ENCODE data around the gene TPP1.

The TPP1 gene

DNA sequence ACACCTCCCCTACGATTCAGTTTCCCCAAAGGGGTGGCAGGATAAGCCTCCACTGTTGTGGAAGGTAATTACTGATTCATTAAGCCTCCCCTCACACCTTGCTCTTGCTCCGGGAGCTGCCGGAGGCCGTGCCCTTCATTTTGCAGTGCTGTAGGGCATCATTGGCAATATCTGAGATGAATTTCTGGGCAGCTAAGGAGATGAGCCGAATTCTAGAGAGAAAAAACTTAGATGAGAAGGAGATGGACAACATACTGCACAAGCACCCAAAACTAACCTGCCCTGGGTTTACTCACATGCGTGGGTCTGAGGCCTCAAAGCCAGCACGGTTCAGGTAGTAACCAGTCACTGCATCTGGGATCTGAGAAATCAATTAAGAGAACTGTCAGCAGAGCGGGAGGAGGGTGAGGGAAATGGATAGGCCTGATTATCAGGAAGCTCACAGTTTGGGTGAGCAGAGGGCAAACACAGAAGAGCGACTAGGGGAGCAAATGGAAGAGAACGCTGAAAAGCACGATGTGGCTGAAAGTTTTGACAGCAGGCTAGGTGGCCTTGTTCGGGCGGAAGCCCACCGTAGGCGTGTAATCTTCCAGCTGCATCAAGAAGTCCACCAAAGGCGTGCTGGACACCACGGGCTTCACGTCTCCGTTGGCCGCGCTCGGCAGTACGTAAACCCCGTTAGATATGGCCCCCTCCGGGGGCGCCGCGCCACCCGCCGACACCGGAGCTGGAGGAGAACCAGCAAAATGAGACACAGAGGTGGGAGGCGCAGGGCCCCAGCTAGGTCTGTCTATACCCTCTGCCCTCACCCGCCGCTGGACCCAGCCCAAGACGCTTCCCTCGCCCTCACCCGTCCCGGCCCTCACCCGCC, 7.9 kb downstream of the TPP1 start:
- no peak for DNase-seq (ENCODE audit: low read depth in 2 of 2)

DNA sequence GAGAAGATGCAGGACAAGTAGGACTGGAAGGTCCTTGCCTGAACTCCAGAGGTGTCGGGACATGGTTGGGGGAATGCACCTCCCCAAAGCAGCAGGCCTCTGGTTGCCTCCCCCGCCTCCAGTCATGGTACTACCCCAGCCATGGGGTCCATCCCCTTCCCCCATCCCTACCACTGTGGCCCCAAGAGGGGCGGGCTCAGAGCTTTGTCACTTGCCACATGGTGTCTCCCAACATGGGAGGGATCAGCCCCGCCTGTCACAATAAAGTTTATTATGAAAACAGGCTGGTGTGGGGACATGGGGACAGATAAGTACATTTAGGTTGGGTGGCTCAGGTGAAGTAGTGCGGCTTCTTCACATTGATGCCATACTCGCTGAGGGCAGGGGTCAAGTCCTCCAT, 8.6 kb downstream of the TPP1 start:
- no peak for DNase-seq (ENCODE audit: low read depth in 2 of 2)

DNA sequence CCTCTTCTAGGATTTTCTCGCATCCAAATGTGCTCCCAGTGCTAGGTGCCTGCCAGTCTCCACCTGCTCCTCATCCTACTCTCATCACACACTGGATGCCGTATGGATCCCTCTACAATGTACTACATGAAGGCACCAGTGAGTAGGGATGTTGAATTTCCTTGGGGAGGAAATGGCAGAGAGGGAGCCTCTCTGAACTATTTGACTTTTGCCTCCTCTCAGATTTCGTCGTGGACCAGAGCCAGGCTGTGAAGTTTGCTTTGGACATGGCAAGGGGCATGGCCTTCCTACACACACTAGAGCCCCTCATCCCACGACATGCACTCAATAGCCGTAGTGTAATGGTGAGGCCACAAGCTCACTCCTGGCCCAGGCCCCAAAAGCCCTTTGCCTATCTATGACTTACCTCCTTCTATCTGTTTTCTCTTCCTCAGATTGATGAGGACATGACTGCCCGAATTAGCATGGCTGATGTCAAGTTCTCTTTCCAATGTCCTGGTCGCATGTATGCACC, 9.7 kb downstream of the TPP1 start:
- DNase-seq (ENCODE audit: low read depth in 2 of 2): no peak

DNA sequence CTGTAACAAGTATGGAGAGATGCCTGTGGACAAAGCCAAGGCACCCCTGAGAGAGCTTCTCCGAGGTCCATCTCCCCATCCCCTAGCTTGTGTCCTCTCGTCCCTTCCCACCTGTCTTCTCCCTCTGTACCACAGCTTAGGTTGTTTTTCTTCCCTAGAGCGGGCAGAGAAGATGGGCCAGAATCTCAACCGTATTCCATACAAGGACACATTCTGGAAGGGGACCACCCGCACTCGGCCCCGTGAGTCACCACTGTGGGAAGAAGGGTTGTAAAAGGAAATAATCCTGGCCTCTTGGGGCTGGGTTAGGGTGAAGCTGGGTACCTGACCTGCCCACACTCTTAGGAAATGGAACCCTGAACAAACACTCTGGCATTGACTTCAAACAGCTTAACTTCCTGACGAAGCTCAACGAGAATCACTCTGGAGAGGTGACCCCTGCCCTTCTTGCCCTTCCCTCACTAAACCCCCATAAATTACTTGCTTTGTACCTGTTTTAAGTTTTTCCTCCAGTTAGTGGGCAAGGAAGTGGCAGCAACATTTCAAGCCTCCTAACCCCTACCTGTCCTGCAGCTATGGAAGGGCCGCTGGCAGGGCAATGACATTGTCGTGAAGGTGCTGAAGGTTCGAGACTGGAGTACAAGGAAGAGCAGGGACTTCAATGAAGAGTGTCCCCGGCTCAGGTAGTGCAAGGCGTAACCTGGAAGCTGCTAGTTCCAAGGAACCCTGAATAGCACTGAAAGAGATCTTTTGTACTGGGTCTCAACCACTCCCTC, 10.3 kb downstream of the TPP1 start:
- no peak for DNase-seq (ENCODE audit: low read depth in 2 of 2)

DNA sequence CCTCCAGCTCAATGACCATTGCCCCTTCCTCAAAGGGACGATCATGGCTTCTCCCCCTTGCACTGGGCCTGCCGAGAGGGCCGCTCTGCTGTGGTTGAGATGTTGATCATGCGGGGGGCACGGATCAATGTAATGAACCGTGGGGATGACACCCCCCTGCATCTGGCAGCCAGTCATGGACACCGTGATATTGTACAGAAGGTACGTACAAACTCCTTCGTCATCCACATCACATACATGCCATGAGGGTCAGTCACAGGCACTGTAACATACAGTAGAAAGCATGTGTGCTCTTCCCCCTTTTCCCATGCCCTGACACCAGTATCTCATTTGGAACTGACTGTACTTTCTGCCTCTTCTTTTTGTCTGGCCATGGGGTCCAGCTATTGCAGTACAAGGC, 11.2 kb downstream of the TPP1 start:
- DNase-seq (ENCODE audit: low read depth in 2 of 2): no peak

DNA sequence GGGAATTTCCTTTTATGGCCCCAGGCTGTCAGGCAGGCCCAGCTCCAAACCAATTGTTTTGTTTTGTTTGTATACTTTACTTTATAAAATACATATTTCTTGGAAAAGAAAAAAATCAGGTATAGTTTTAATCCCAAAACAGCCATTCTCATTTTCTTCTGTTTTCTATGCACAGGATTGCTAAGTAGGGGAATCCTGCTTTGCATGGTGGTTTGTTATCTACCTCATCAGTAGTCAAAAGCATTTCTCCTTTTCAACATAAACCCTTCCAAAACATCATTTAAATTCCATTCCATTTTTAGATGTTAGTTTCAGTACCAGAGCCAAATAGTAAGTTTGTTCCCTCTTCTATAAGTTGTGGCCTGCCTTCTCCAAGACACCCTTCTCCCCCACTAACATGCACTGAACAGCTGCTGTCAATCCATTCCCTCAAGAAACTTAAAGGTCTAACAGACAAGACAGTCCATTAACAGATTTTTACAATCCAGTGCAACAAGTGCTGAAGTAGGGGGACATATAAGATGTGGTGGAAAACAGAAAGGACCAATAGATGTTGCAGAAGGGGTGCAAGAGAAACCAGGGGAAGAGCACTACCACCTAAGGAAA, 11.9 kb downstream of the TPP1 start:
- no peak for DNase-seq (ENCODE audit: low read depth in 2 of 2)

DNA sequence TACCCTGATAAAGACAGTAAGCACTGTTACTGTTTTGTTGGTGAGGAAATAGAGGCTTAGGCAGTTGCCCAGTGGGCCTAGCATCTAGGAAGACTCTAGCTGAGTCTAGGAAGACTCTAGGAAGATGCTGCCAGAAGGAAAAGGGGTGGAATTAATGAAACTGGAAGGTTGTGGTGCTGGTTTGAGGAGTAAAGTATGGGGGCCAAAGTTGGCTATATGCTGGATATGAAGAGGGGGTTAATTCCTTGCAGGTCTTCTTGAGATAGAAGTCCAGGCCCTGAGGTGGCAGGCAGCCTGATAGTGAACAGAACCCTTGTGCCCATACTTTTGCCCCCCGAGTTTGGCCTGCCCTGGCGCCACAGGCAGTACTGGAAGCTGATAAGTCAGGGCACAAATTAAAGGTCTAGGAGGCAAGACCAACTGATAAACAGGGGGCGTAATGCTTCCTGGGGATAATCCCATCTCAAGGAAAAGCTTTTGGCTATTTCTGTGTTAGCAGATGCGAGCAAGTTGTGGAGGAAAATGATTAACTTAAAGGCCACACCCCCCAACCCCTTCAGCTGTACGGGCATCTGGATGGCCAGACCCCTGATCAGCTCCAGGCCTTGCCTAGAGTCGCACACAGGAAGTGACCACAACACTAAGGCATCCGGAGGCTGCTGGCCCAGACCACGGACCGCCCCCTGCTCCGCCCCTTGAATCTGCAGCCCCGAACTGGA, 12.6 kb downstream of the TPP1 start:
- DNase-seq (ENCODE audit: low read depth in 2 of 2): no peak

DNA sequence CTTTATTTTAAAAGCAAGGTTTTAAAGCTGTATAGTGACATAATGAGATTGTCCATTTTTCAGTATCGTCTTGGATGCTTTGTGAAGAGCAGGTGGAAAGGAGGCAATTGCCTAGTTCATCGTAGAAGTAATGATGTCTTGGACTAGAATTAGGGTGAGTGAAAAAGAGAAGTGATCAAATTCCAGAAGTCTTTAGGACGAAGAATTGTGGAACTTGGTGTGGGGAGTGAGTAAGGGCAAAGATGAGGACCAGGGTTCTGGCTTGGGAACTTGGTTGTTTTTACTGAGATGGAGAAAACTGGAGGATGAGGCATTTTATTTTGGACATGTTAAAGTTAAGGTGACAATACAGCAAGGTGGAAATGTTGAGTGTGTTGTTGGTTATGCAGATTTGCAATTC, 14.4 kb downstream of the TPP1 start:
- DNase-seq (ENCODE audit: low read depth in 2 of 2): no peak

DNA sequence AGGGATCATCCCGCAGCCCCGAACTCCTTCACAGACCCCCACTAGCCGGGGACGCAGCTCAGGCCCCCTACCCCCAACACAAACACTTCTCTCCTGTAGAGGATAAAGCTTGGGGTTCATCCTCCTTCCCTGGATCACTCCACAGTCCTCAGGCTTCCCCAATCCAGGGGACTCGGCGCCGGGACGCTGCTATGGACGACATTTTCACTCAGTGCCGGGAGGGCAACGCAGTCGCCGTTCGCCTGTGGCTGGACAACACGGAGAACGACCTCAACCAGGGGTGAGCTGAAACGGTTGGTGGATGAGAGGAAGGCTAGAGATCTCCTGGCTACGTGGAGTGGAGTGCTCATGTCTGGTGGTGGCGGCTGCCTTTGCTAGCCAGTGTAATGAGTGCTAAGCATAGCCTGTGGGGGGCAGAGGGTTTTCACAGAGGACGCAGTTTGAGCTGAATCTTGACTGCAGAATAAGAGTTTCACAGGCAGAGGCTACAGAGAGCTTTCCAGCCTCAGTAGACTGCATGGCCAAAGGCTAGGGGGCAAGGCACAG, 15.1 kb downstream of the TPP1 start:
- no peak for DNase-seq (ENCODE audit: low read depth in 2 of 2)

DNA sequence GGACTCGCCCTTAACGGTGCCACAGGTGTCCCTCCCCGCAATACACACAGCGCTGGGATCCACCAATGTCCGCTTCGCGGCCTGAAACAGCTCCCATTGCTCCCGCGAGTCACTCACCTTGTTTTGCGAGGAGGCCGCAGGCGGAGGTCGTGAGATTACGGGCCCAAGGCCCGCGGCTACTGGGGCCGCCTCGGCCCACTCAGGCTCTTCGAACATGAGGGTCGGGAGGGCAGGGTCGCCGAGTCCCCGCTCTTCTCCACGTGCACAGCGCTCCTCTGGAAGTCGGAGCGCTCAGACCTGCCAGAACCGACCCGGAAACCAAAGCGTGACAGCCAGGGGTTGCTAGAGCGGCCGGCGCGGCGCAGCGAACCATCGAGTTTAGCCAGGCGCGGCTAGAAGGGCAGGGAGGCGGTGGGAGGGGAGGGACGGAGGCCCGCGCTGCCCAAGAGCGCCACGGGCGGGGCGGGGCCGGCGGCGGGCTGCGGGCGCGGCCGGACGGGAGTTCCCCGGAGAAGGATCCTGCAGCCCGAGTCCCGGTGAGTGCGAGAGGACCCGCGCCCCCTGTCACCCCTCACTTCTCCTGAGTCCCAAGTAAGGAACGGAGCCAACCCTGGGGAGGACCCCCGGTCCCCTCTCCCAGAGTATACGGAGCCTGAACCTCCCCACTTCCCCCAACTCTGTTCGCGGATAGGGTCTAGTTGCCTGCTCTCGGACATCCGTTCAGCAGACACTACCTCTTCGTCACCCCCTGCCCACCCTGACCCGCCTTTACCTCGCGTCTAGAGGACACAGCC, 15.7 kb downstream of the TPP1 start, which contains the start of the genes ILK and RRP8:
TSS of gene ILK (plus strand) at position 488 of the 794 bp plus-strand sequence. CDS start 498 bp downstream, outside the sequence.
TSS of gene RRP8 (minus strand) at position 330 of the 794 bp plus-strand sequence. CDS start at position 216, 114 bp downstream.
- DNase-seq (ENCODE audit: low read depth in 2 of 2): peak; percentile 70 to 72

DNA sequence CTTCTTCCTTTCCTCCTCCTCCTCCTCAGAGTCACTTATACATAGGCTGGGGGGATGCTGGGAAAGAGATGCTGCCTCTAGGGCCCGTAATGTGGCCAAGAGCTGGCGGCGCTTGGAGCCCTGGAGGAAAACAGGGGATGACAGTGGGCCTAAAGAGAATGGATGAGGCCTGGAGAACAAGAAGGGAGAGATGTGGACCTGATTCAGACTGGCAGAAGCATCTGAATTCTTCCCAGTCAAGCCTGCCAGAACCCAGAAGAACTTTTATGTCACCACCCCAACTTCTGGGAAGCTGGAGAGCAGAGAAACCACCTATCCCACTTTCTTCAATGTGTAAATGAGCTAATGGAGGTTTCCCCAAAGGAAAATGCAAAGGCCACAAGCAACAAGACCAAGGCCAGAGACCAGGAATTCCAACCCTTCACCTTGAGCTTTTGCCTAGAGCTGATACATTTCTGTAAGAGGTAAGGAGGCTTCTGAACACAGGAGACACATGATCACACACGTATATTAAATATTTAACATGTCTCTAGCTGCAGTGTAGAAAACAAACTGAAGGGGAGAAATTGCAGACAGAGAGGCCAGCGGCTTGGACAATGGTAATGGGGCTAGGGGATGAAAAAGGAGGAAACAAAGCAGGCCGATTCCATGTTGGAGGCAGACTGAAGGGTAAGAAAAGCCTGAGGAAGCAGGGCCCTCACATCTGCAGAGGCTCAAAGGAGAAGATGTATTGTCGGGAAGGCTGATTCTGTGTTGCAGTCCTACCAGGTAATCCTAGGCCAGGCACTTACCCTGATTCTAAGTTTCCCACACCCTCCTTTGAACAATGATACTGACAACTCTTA, 16.9 kb downstream of the TPP1 start:
- no peak for DNase-seq (ENCODE audit: low read depth in 2 of 2)

DNA sequence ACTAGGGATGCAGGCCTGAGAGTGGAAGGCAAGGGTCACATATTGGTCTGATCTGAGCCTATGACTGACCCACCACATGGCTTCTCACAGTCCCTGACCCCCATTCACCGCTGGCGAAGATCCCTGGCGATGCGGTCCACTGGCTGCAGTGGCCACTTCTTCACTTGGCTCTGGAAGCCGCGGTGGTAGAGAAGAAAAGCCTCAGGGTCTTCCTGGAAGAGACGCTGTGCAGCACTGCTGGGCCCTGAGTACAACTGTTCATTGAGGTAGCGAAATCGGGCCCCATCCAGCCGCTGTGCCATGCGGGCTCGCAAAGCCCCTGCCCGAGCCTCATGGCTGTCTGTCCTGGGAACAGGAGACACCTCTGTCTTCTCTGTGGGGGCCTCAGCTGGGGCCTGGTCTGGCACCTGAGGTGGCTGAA, 18.2 kb downstream of the TPP1 start:
- DNase-seq (ENCODE audit: low read depth in 2 of 2): no peak

DNA sequence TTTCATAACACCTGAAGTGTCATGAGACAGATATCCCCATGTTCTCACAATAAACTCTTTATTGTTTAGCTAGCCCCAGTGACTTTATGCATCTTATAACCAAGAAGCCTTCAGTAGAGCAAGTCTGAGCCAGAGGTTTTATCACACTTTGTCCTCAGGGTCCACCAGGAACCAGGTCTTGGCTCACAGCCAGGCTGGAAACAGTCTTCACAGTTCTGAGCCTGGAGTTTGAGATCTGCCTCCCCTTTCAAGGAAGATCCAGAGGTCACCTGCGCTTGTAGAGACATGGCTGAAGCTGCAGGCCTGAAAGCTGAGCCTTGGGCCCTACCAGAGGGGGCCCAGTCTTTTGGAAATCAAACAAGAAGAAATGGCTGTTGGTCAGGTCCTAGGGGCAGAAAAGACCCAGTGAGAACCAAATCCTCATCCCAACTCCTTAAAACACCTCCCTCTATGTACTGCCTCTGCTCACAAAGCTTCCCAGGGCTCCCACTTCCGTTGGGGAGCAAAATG, 19.3 kb downstream of the TPP1 start:
- DNase-seq (ENCODE audit: low read depth in 2 of 2): no peak

DNA sequence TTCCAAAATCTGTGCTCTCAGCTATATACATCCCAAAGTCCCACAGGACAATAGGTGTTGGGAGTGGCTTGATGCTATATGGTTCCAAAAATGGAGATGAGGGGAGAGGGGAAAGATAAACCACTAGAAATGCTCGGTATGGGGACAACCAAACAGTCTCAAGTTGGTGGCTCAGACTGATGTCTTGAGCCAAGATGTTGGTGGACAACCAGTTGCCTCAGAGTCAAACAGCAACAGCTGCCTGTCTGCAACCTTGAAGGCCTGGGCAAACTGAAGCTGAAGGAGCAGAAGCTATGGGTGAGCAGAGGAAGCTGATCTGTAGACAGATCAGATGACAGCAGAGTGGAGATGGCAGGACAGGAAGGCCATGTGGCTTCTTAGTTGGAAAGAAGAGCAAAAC, 19.8 kb downstream of the TPP1 start:
- no peak for DNase-seq (ENCODE audit: low read depth in 2 of 2)

DNA sequence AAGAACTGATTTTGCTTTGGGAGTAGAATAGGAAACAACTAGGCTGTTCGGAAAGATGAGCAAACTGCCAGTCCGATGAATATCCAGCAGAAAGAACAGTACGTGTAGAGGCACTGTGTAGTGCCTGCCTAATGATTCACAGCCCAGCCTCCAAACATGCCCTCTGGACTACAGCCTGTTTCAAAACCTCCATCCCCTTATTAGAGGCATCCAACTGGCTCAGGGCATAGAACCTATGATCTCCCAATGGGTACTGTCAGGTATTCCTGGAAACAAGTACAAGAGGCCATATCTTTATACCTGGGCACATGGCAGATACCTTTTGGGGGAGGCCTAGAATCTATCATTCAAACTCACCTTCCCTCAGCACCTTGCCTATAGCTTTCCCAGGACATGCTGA, 20.7 kb downstream of the TPP1 start:
- DNase-seq (ENCODE audit: low read depth in 2 of 2): no peak

DNA sequence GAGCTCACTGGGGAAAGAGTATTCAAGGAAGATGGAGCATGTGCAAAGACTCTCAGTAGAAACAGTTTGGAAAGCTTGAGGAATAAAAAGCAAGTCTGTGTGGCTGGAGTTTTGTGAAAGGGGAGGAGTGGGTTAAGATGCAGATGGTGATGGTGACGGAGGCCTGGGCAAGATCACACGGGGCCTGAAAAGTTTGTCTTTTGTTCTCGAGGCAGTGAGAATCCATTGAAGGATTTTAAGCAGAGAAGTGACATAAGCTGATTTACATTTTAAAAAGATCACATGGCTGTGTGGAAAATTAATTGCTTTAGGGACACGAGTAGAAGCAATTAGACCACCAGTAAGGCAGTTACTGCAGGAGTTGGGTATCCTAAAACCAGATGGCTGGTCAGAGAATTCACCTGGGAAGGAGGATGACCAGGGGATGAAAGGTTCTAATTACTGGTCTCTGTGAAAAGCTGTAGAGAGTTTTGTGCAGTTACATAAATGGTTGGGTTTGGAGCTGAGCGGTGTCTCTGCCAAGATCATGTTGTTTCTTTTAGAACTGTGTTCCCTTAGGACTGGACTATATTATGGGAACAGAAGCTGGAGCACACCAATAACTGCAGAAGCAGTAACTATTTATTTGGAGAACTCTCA, 22.9 kb downstream of the TPP1 start:
- no peak for DNase-seq (ENCODE audit: low read depth in 2 of 2)

DNA sequence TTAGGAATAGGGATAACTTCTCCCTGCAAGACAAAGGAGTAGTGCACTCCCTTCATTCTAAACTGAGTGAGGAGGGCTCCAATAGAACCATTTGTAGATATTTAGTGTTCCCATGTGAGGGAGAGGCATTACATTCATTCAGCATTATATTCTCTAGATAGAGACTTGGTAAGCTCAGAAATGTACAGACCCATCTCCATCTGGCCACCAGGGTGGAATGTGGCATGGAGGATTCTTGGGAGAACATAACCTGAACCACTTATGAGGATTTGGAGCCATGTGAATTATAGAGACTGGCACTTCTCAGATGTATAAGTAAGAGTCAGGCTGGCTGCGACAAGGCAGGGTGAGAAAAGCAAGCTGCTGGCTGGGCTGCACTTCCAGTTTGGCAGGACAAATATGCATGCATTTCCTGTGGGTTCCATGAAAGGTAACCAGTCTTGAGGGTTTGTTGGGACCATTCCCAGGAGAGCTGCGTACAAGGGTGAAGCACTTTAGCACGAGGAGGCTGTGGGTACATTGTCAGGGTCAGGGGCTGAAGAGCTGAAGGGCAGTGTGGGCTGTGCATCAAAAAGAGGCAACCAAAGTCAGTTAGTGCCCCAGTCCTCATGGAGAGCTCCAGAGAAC, 25.0 kb downstream of the TPP1 start:
- DNase-seq (ENCODE audit: low read depth in 2 of 2): no peak

DNA sequence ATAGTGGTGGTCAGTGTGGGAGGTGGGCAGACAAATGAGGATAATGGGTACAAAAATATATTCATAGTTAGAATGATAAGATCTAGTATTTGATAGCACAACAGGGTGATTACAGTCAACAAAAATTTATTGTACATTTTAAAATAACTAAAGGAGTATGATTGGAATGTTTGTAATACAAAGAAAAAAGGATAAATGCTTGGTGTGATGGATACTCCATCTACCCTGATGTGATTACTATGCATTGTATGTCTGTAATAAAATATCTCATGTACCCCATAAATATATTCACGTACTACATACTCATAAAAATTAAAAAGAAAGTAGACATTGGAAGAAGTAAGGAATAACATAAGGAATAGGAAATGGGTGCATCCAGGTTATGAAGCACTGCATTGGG, 31.2 kb downstream of the TPP1 start:
- no peak for DNase-seq (ENCODE audit: low read depth in 2 of 2)

Measured in activated CD8-positive, alpha-beta memory T cell treated with anti-CD3 and anti-CD28 coated beads for 4 hours (primary cell).